SK-N-SH treated with all-trans-retinoic acid at 6 μM for 48 hours (cell line): ENCODE results near the gene DPPA4.

Source experiments
- ATAC-seq: fragments of 200-7000 bp; cut with Tn5 transposase; 3 replicates; pipeline ENCODE4 v1.9.1; 2020; ENCODE audit warnings: mild to moderate bottlenecking, moderate library complexity
- ARNTL ChIP-seq: fragments of 450-650 bp; formaldehyde crosslinking; IDR thresholded peaks from 2 replicates; pipeline ENCODE4 v1.5.0; 2020; ENCODE audit warnings: low read depth, mild to moderate bottlenecking, moderate library complexity, borderline replicate concordance
- BACH2 ChIP-seq: fragments of 250-450 bp; sonication (Bioruptor Pico); IDR thresholded peaks from 2 replicates; pipeline ENCODE4 v1.9.0; 2021; ENCODE audit warnings: mild to moderate bottlenecking, borderline replicate concordance
- CREB5 ChIP-seq: fragments of 250-450 bp; sonication (Bioruptor Pico); IDR thresholded peaks from 2 replicates; pipeline ENCODE4 v1.5.1; 2020; ENCODE audit warnings: low read depth, mild to moderate bottlenecking, moderate library complexity
- CSDC2 ChIP-seq: fragments of 250-450 bp; sonication (Bioruptor Pico); IDR thresholded peaks from 2 replicates; pipeline ENCODE4 v1.5.0; 2020; ENCODE audit warnings: mild to moderate bottlenecking, moderate library complexity
- CSRNP3 ChIP-seq: fragments of 250-450 bp; sonication (Bioruptor Pico); IDR thresholded peaks from 2 replicates; pipeline ENCODE4 v1.5.1; 2021; ENCODE audit warnings: mild to moderate bottlenecking, moderate library complexity
- ESRRG ChIP-seq: fragments of 250-450 bp; sonication (Bioruptor Pico); IDR thresholded peaks from 2 replicates; pipeline ENCODE4 v1.6.1; 2021; ENCODE audit warnings: mild to moderate bottlenecking
- GLIS3 ChIP-seq: fragments of 250-450 bp; sonication (Bioruptor Pico); IDR thresholded peaks from 2 replicates; pipeline ENCODE4 v1.5.0; 2020; ENCODE audit warnings: mild to moderate bottlenecking, moderate library complexity
- ISL1 ChIP-seq: fragments of 250-450 bp; sonication (Bioruptor Pico); IDR thresholded peaks from 2 replicates; pipeline ENCODE4 v2.1.2; 2022; ENCODE audit warnings: mild to moderate bottlenecking, moderate library complexity
- OSR1 ChIP-seq: fragments of 250-450 bp; sonication (Bioruptor Pico); IDR thresholded peaks from 2 replicates; pipeline ENCODE4 v1.8.0; 2022; ENCODE audit warnings: moderate library complexity, mild to moderate bottlenecking, inconsistent platforms
- PATZ1 ChIP-seq: fragments of 250-450 bp; sonication (Bioruptor Pico); IDR thresholded peaks from 2 replicates; pipeline ENCODE4 v1.8.0; 2020; ENCODE audit warnings: mild to moderate bottlenecking, moderate library complexity, borderline replicate concordance
- POU6F1 ChIP-seq: fragments of 250-450 bp; sonication (Bioruptor Pico); IDR thresholded peaks from 2 replicates; pipeline ENCODE4 v1.8.0; 2021; ENCODE audit warnings: low read depth, mild to moderate bottlenecking, moderate library complexity, borderline replicate concordance
- PPARA ChIP-seq: fragments of 250-450 bp; sonication (Bioruptor Pico); IDR thresholded peaks from 2 replicates; pipeline ENCODE4 v1.5.0; 2020; ENCODE audit warnings: mild to moderate bottlenecking, borderline replicate concordance
- RARB ChIP-seq: fragments of 250-450 bp; sonication (Bioruptor Pico); IDR thresholded peaks from 2 replicates; pipeline ENCODE4 v1.8.0; 2021; ENCODE audit warnings: mild to moderate bottlenecking, moderate library complexity
- TOX ChIP-seq: fragments of 250-450 bp; sonication (Bioruptor Pico); IDR thresholded peaks from 2 replicates; pipeline ENCODE4 v1.8.0; 2021; ENCODE audit warnings: mild to moderate bottlenecking, moderate library complexity, borderline replicate concordance
- TSHZ2 ChIP-seq: fragments of 250-450 bp; sonication (Bioruptor Pico); IDR thresholded peaks from 2 replicates; pipeline ENCODE4 v1.5.0; 2020; ENCODE audit warnings: mild to moderate bottlenecking, moderate library complexity
- ZC3H10 ChIP-seq: fragments of 250-450 bp; sonication (Bioruptor Pico); IDR thresholded peaks from 2 replicates; pipeline ENCODE4 v1.5.1; 2021; ENCODE audit warnings: mild to moderate bottlenecking, moderate library complexity
- ZFP3 ChIP-seq: fragments of 250-450 bp; sonication (Bioruptor Pico); IDR thresholded peaks from 2 replicates; pipeline ENCODE4 v1.5.0; 2020; ENCODE audit warnings: mild to moderate bottlenecking, moderate library complexity
- ZFP30 ChIP-seq: fragments of 450-650 bp; formaldehyde crosslinking; IDR thresholded peaks from 2 replicates; pipeline ENCODE4 v1.5.0; 2022; ENCODE audit warnings: mild to moderate bottlenecking, moderate library complexity
- ZNF70 ChIP-seq: fragments of 450-650 bp; formaldehyde crosslinking; IDR thresholded peaks from 2 replicates; pipeline ENCODE4 v1.5.0; 2020; ENCODE audit warnings: mild to moderate bottlenecking, moderate library complexity
- ZNF8 ChIP-seq: fragments of 450-650 bp; formaldehyde crosslinking; IDR thresholded peaks from 2 replicates; pipeline ENCODE4 v1.5.0; 2020; ENCODE audit warnings: mild to moderate bottlenecking, moderate library complexity

Gene DPPA4

GRCh38 chr3:109325109-109325508 lies 12.2 kb downstream of the DPPA4 start:
- no peak for TF ChIP-seq ZNF8 (CRISPR knock-in tag)
- TF ChIP-seq ARNTL = no peak
- no peak for TF ChIP-seq PATZ1 (CRISPR knock-in tag)
- no peak for TF ChIP-seq CREB5 (CRISPR knock-in tag)
- TF ChIP-seq ZNF70 = no peak
- TF ChIP-seq TOX (CRISPR knock-in tag) = no peak
- no peak for TF ChIP-seq OSR1
- no peak for TF ChIP-seq ZFP3 (CRISPR knock-in tag)
- TF ChIP-seq ZC3H10 (CRISPR knock-in tag) = no peak
- no peak for TF ChIP-seq POU6F1 (CRISPR knock-in tag)
- no peak for TF ChIP-seq TSHZ2
- TF ChIP-seq ZFP30 (CRISPR knock-in tag) = no peak
- TF ChIP-seq RARB (CRISPR knock-in tag) = no peak
- no peak for TF ChIP-seq PPARA
- no peak for TF ChIP-seq CSDC2 (CRISPR knock-in tag)
- TF ChIP-seq GLIS3 (CRISPR knock-in tag) = no peak
- no peak for TF ChIP-seq BACH2 (CRISPR knock-in tag)
- no peak for TF ChIP-seq ISL1 (CRISPR knock-in tag)
- no peak for ATAC-seq

GRCh38 chr3:109316162-109316730 lies 21.1 kb downstream of the DPPA4 start, which contains the start of gene DPPA2:
TSS of gene DPPA2 (minus strand) at chr3:109316517. CDS start at chr3:109314542, 1,975 bp downstream.
- no peak for ATAC-seq

More at GRCh38 chr3:109316162-109316730, 21.1 kb downstream of the DPPA4 start, which contains the start of gene DPPA2:
- TF ChIP-seq ISL1 (CRISPR knock-in tag) (no peak), ZFP30 (CRISPR knock-in tag) (no peak), POU6F1 (CRISPR knock-in tag) (no peak), TOX (CRISPR knock-in tag) (no peak), OSR1 (no peak), ZFP3 (CRISPR knock-in tag) (no peak), ARNTL (no peak), CSDC2 (CRISPR knock-in tag) (no peak), RARB (CRISPR knock-in tag) (no peak), PATZ1 (CRISPR knock-in tag) (no peak), CSRNP3 (no peak), ESRRG (CRISPR knock-in tag) (no peak), BACH2 (CRISPR knock-in tag) (no peak), ZC3H10 (CRISPR knock-in tag) (no peak), TSHZ2 (no peak), GLIS3 (CRISPR knock-in tag) (no peak)
